ENCODE results near the gene ZNF827.

The ZNF827 gene

GRCh38 chr4:145885666-145886065 is 53.0 kb downstream of the ZNF827 start:
- no peaks in the 10 kb centered on the region for H3K9me3 ChIP-seq (ENCODE audit: insufficient read depth, low read depth, low read length)
- no peak overlapping the region for H3K4me3 ChIP-seq (ENCODE audit: low read length)
- peaks cover 58% of the 10 kb centered on the region for H3K4me1 ChIP-seq (ENCODE audit: insufficient read depth, low read length)
- no peak overlapping the region for H3K27ac ChIP-seq (ENCODE audit: low read length)
- peaks cover 46% of the 10 kb centered on the region for H3K36me3 ChIP-seq (ENCODE audit: insufficient read depth, low read depth, low read length)
- H3K27me3 ChIP-seq (ENCODE audit: insufficient read depth, low read length), result no peaks in the 10 kb centered on the region
- no peak overlapping the region for H3K9ac ChIP-seq (ENCODE audit: low read depth, low read length)

- Histone ChIP-seq H3K27ac (ENCODE audit: low read length) (no peak overlapping the region), H3K27me3 (ENCODE audit: insufficient read depth, low read length) (no peaks in the 10 kb centered on the region), H3K36me3 (ENCODE audit: insufficient read depth, low read depth, low read length) (peaks cover 47% of the 10 kb centered on the region), H3K4me1 (ENCODE audit: insufficient read depth, low read length) (peaks cover 58% of the 10 kb centered on the region), H3K9ac (ENCODE audit: low read depth, low read length) (no peak overlapping the region), H3K9me3 (ENCODE audit: insufficient read depth, low read depth, low read length) (no peaks in the 10 kb centered on the region), H3K4me3 (ENCODE audit: low read length) (no peak overlapping the region)
These were observed 53.8 kb downstream of the ZNF827 start for GRCh38 chr4:145884775-145885174.

- Histone ChIP-seq H3K4me1 (ENCODE audit: insufficient read depth, low read length) (peaks cover 50% of the 10 kb centered on the region), H3K4me3 (ENCODE audit: low read length) (no peak overlapping the region), H3K9me3 (ENCODE audit: insufficient read depth, low read depth, low read length) (no peaks in the 10 kb centered on the region), H3K27me3 (ENCODE audit: insufficient read depth, low read length) (no peaks in the 10 kb centered on the region), H3K36me3 (ENCODE audit: insufficient read depth, low read depth, low read length) (peaks cover 52% of the 10 kb centered on the region), H3K9ac (ENCODE audit: low read depth, low read length) (no peak overlapping the region), H3K27ac (ENCODE audit: low read length) (no peak overlapping the region)
These were observed 55.4 kb downstream of the ZNF827 start for GRCh38 chr4:145883101-145883694.

- Histone ChIP-seq H3K4me3 (ENCODE audit: low read length) (no peak overlapping the region), H3K27me3 (ENCODE audit: insufficient read depth, low read length) (no peaks in the 10 kb centered on the region), H3K27ac (ENCODE audit: low read length) (no peak overlapping the region), H3K9ac (ENCODE audit: low read depth, low read length) (no peak overlapping the region), H3K36me3 (ENCODE audit: insufficient read depth, low read depth, low read length) (peaks cover 57% of the 10 kb centered on the region), H3K4me1 (ENCODE audit: insufficient read depth, low read length) (peaks cover 45% of the 10 kb centered on the region), H3K9me3 (ENCODE audit: insufficient read depth, low read depth, low read length) (no peaks in the 10 kb centered on the region)
These were observed 56.0 kb downstream of the ZNF827 start for GRCh38 chr4:145882604-145883003.

DNA sequence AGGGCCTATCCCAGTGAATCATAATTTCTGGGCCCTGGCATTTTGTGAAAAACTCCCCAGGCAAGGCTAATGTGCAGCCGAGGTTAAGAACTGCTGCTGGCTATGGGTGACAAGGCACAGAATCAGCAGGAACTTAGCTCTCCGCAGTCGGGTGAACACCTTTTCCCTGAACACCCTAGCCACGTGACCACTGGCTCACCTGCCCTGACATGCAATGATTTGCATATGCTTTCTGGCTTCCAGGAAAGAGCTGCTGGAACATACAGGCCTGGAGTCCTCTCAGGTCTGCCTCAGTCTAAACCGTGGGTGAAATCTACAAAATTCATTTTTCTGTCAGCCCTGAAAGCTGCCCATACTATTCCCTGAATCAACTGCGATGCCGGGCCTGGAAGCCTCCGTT is 56.6 kb downstream of the ZNF827 start:
- peaks cover 62% of the 10 kb centered on the region for H3K36me3 ChIP-seq (ENCODE audit: insufficient read depth, low read depth, low read length)
- no peak overlapping the region for H3K9ac ChIP-seq (ENCODE audit: low read depth, low read length)
- no peak overlapping the region for H3K27ac ChIP-seq (ENCODE audit: low read length)
- no peak overlapping the region for H3K4me3 ChIP-seq (ENCODE audit: low read length)
- H3K27me3 ChIP-seq (ENCODE audit: insufficient read depth, low read length), result no peaks in the 10 kb centered on the region
- H3K9me3 ChIP-seq (ENCODE audit: insufficient read depth, low read depth, low read length), result no peaks in the 10 kb centered on the region
- H3K4me1 ChIP-seq (ENCODE audit: insufficient read depth, low read length), result peaks cover 40% of the 10 kb centered on the region

DNA sequence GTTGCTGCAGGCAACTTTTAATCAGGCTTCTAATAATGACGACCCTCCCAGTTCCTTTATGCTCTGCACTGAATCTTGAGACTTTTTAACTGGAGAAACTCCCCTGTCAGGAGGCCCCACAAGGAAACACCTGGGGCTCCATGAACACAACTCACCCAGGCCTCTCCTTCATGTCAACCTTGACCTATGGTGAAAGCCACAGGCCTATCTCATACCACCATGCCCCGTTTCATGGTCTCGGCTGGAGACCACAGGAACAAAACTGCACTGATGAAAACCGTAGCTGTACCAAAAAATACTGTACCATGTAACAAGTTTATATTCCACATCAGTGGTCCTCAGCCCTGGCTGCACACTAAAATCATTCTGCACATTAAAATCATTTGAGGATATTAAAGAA is 57.0 kb downstream of the ZNF827 start:
- no peak overlapping the region for H3K27ac ChIP-seq (ENCODE audit: low read length)
- H3K4me1 ChIP-seq (ENCODE audit: insufficient read depth, low read length), result peaks cover 36% of the 10 kb centered on the region
- no peak overlapping the region for H3K9ac ChIP-seq (ENCODE audit: low read depth, low read length)
- H3K4me3 ChIP-seq (ENCODE audit: low read length), result no peak overlapping the region
- no peaks in the 10 kb centered on the region for H3K9me3 ChIP-seq (ENCODE audit: insufficient read depth, low read depth, low read length)
- H3K36me3 ChIP-seq (ENCODE audit: insufficient read depth, low read depth, low read length), result peaks cover 66% of the 10 kb centered on the region
- H3K27me3 ChIP-seq (ENCODE audit: insufficient read depth, low read length), result no peaks in the 10 kb centered on the region

GRCh38 chr4:145880355-145880960 is 58.2 kb downstream of the ZNF827 start:
- Histone ChIP-seq H3K9ac (ENCODE audit: low read depth, low read length) (no peak overlapping the region), H3K9me3 (ENCODE audit: insufficient read depth, low read depth, low read length) (no peaks in the 10 kb centered on the region), H3K4me3 (ENCODE audit: low read length) (no peak overlapping the region), H3K27me3 (ENCODE audit: insufficient read depth, low read length) (no peaks in the 10 kb centered on the region), H3K36me3 (ENCODE audit: insufficient read depth, low read depth, low read length) (peaks cover 65% of the 10 kb centered on the region), H3K4me1 (ENCODE audit: insufficient read depth, low read length) (peaks cover 32% of the 10 kb centered on the region), H3K27ac (ENCODE audit: low read length) (no peak overlapping the region)

GRCh38 chr4:145879598-145879997 is 59.0 kb downstream of the ZNF827 start:
- H3K36me3 ChIP-seq (ENCODE audit: insufficient read depth, low read depth, low read length), result peaks cover 61% of the 10 kb centered on the region
- H3K4me1 ChIP-seq (ENCODE audit: insufficient read depth, low read length), result peaks cover 25% of the 10 kb centered on the region
- no peaks in the 10 kb centered on the region for H3K9me3 ChIP-seq (ENCODE audit: insufficient read depth, low read depth, low read length)
- no peak overlapping the region for H3K9ac ChIP-seq (ENCODE audit: low read depth, low read length)
- no peak overlapping the region for H3K27ac ChIP-seq (ENCODE audit: low read length)
- H3K27me3 ChIP-seq (ENCODE audit: insufficient read depth, low read length), result no peaks in the 10 kb centered on the region
- H3K4me3 ChIP-seq (ENCODE audit: low read length), result no peak overlapping the region

DNA sequence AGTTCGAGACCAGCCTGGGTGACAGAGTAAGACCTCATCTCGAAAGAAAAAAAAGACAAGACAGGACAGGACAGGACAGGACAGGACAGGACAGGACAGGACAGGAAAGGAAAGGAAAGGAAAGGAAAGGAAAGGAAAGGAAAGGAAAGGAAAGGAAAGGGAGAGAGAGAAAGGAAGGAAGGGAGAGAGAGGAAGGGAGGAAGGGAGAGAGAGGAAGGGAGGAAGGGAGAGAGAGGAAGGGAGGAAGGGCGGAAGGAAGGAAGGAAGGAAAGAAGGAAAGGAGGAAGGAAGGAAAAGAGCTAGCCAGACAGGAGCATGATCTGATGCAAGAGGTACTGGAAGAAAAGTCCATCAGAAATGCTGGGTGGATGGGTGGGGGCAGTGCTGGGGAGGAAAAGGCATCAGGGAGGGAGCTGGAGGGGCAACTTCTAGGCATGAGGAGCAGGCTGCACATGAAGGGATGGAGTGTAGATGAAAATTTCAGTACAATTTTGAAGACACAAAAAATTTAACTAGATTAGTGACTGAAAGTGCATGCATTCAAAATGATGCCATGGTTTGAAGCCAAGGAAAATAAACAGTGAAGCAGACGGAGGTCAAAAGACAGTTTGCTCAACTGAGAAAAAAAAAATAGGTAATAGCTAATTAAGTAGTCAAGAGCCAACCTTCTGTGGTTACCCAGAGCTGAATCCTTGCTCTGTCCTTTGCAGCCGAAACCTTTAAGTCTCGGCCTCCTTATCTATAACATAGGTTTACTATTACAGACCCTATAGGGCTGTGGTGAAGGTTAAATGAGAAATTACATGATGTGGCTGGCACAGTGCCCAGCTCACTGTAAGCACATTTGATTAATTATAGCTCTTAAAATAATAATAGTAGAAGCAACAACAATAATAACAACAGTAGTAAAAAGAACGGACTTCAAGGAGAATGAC is 59.9 kb downstream of the ZNF827 start:
- H3K27ac ChIP-seq (ENCODE audit: low read length), result no peak overlapping the region
- no peak overlapping the region for H3K9ac ChIP-seq (ENCODE audit: low read depth, low read length)
- no peaks in the 10 kb centered on the region for H3K9me3 ChIP-seq (ENCODE audit: insufficient read depth, low read depth, low read length)
- H3K4me1 ChIP-seq (ENCODE audit: insufficient read depth, low read length), result peaks cover 17% of the 10 kb centered on the region
- peaks cover 54% of the 10 kb centered on the region for H3K36me3 ChIP-seq (ENCODE audit: insufficient read depth, low read depth, low read length)
- no peaks in the 10 kb centered on the region for H3K27me3 ChIP-seq (ENCODE audit: insufficient read depth, low read length)
- no peak overlapping the region for H3K4me3 ChIP-seq (ENCODE audit: low read length)

- no peak overlapping the region for H3K9ac ChIP-seq (ENCODE audit: low read depth, low read length)
- no peak overlapping the region for H3K27ac ChIP-seq (ENCODE audit: low read length)
- peaks cover 51% of the 10 kb centered on the region for H3K36me3 ChIP-seq (ENCODE audit: insufficient read depth, low read depth, low read length)
- H3K4me3 ChIP-seq (ENCODE audit: low read length), result no peak overlapping the region
- H3K4me1 ChIP-seq (ENCODE audit: insufficient read depth, low read length), result no peaks in the 10 kb centered on the region
- H3K9me3 ChIP-seq (ENCODE audit: insufficient read depth, low read depth, low read length), result no peaks in the 10 kb centered on the region
- no peaks in the 10 kb centered on the region for H3K27me3 ChIP-seq (ENCODE audit: insufficient read depth, low read length)
These were observed 62.0 kb downstream of the ZNF827 start for GRCh38 chr4:145876531-145877180.

- Histone ChIP-seq H3K4me3 (ENCODE audit: low read length) (no peak overlapping the region), H3K4me1 (ENCODE audit: insufficient read depth, low read length) (no peaks in the 10 kb centered on the region), H3K27me3 (ENCODE audit: insufficient read depth, low read length) (no peaks in the 10 kb centered on the region), H3K9ac (ENCODE audit: low read depth, low read length) (no peak overlapping the region), H3K9me3 (ENCODE audit: insufficient read depth, low read depth, low read length) (no peaks in the 10 kb centered on the region), H3K27ac (ENCODE audit: low read length) (no peak overlapping the region), H3K36me3 (ENCODE audit: insufficient read depth, low read depth, low read length) (peaks cover 42% of the 10 kb centered on the region)
These were observed 64.7 kb downstream of the ZNF827 start for GRCh38 chr4:145873901-145874300.

All from iPS-20b (cell line).